Astrocyte (in vitro differentiated cells and primary cell): ENCODE measurements around the gene DNAH14. TPM values are rescaled to one million over a fixed set of nuclear protein-coding genes. Genes with fewer than 3 reads are reported as not detected.
A peak's percentile ranks its signal among the peaks of the same experiment; 100 is the strongest.

Experiments used
- DNase-seq: peaks from one replicate; pipeline ENCODE4 v3.0.0-alpha.2; 2010; ENCODE audit warnings: low read depth
- FAIRE-seq: peaks from 2 replicates; lab custom pipeline; 2011; peaks lifted over from hg19 to GRCh38; lab: Jason Lieb, UNC
- H2AFZ ChIP-seq: 2 replicates; pipeline ENCODE4 v1.6.0; 2012; ENCODE audit warnings: low read depth, low read length, inconsistent platforms
- H3K27ac ChIP-seq: 2 replicates; pipeline ENCODE4 v1.5.1; 2011; ENCODE audit warnings: low read depth, low read length, inconsistent platforms
- H3K27me3 ChIP-seq: 2 replicates; pipeline ENCODE4 v1.6.0; 2011; ENCODE audit warnings: low read length, inconsistent platforms; ENCODE audit not compliant: insufficient read depth
- H3K36me3 ChIP-seq: 2 replicates; pipeline ENCODE4 v1.5.1; 2011; ENCODE audit warnings: low read length, inconsistent platforms; ENCODE audit not compliant: insufficient read depth
- H3K4me1 ChIP-seq: 2 replicates; pipeline ENCODE4 v1.5.1; 2011; ENCODE audit warnings: low read length, inconsistent platforms; ENCODE audit not compliant: insufficient read depth
- H3K4me2 ChIP-seq: 2 replicates; pipeline ENCODE4 v1.6.0; 2012; ENCODE audit warnings: low read length, inconsistent platforms
- H3K4me3 ChIP-seq: 2 replicates; pipeline ENCODE4 v1.5.1; 2011; ENCODE audit warnings: low read depth, mild to moderate bottlenecking, low read length, inconsistent platforms; ENCODE audit not compliant: insufficient read depth
- H3K79me2 ChIP-seq: 2 replicates; pipeline ENCODE4 v1.6.0; 2012; ENCODE audit warnings: mild to moderate bottlenecking, low read length, inconsistent platforms; ENCODE audit not compliant: insufficient read depth
- H3K9ac ChIP-seq: 2 replicates; pipeline ENCODE4 v1.6.0; 2012; ENCODE audit warnings: mild to moderate bottlenecking, low read length, inconsistent platforms
- H3K9me3 ChIP-seq: 2 replicates; pipeline ENCODE4 v1.5.1; 2012; ENCODE audit warnings: low read depth, mild to moderate bottlenecking, low read length, inconsistent platforms; ENCODE audit not compliant: insufficient read depth
- H4K20me1 ChIP-seq: 2 replicates; pipeline ENCODE4 v1.6.0; 2012; ENCODE audit warnings: low read length, inconsistent platforms; ENCODE audit not compliant: insufficient read depth
- H3K27ac Mint-ChIP-seq: one replicate; pipeline ENCODE4 v1.8.0; 2021; ENCODE audit warnings: mild to moderate bottlenecking, mixed read lengths; ENCODE audit not compliant: unreplicated experiment
- H3K27me3 Mint-ChIP-seq: one replicate; pipeline ENCODE4 v1.8.0; 2021; ENCODE audit warnings: low read depth, mixed read lengths; ENCODE audit not compliant: unreplicated experiment
- H3K36me3 Mint-ChIP-seq: one replicate; pipeline ENCODE4 v1.8.0; 2021; ENCODE audit warnings: low read depth, mixed read lengths; ENCODE audit not compliant: unreplicated experiment
- H3K4me1 Mint-ChIP-seq: one replicate; pipeline ENCODE4 v1.8.0; 2021; ENCODE audit warnings: low read depth, mixed read lengths; ENCODE audit not compliant: unreplicated experiment
- H3K4me3 Mint-ChIP-seq: one replicate; pipeline ENCODE4 v1.8.0; 2021; ENCODE audit warnings: mild to moderate bottlenecking, moderate library complexity, mixed read lengths; ENCODE audit not compliant: unreplicated experiment
- H3K9me3 Mint-ChIP-seq: one replicate; pipeline ENCODE4 v1.8.0; 2021; ENCODE audit warnings: mild to moderate bottlenecking, mixed read lengths; ENCODE audit not compliant: unreplicated experiment
- CTCF ChIP-seq: IDR thresholded peaks from 2 replicates; pipeline ENCODE4 v1.5.1; 2011; ENCODE audit warnings: low read depth, mild to moderate bottlenecking, inconsistent platforms, low read length, moderate library complexity; ENCODE audit not compliant: insufficient read depth
- EZH2 ChIP-seq: IDR thresholded peaks from 2 replicates; pipeline ENCODE4 v1.6.1; 2012; ENCODE audit warnings: mild to moderate bottlenecking, low read length, inconsistent platforms; ENCODE audit not compliant: insufficient read depth
- total RNA-seq: library from RNA; stranded (reverse); gene quantifications from 2 replicates; pipeline ENCODE4 v1.2.1, GENCODE V29; 2021

DNAH14 gene
- total RNA-seq, 1 donor from 2014 or later = 21.2 TPM

- H3K36me3 ChIP-seq = no peaks in the 10 kb centered on the region
- peaks cover 3% of the 10 kb centered on the region for H3K4me1 Mint-ChIP-seq
- H3K9ac ChIP-seq = no peak overlapping the region
- FAIRE-seq (no peak), DNase-seq (no peak)
- no peak overlapping the region for H2AFZ ChIP-seq
- H3K79me2 ChIP-seq = no peaks in the 10 kb centered on the region
- H3K27ac ChIP-seq = no peak overlapping the region
- H4K20me1 ChIP-seq = no peaks in the 10 kb centered on the region
- no peak overlapping the region for H3K4me2 ChIP-seq
- H3K36me3 Mint-ChIP-seq = no peaks in the 10 kb centered on the region
- TF ChIP-seq EZH2 (no peak), CTCF (peak; percentile 33)
- H3K27me3 ChIP-seq = peaks cover 12% of the 10 kb centered on the region
- H3K27me3 Mint-ChIP-seq = peaks cover 8% of the 10 kb centered on the region
- no peak overlapping the region for H3K27ac Mint-ChIP-seq
- H3K9me3 Mint-ChIP-seq = peaks cover 1% of the 10 kb centered on the region
- no peak overlapping the region for H3K4me3 Mint-ChIP-seq
- H3K9me3 ChIP-seq = no peaks in the 10 kb centered on the region
- H3K4me1 ChIP-seq = peaks cover under 1% of the 10 kb centered on the region
- H3K4me3 ChIP-seq = no peak overlapping the region
Measured at GRCh38 chr1:225437710-225438437, 508.4 kb downstream of the DNAH14 start.

- Histone ChIP-seq H3K27me3 (peaks cover 6% of the 10 kb centered on the region), H3K4me3 (no peak overlapping the region), H3K27ac (no peak overlapping the region), H3K79me2 (no peaks in the 10 kb centered on the region), H2AFZ (no peak overlapping the region), H4K20me1 (no peaks in the 10 kb centered on the region), H3K9me3 (no peaks in the 10 kb centered on the region), H3K4me1 (peaks cover 13% of the 10 kb centered on the region), H3K9ac (no peak overlapping the region), H3K36me3 (no peaks in the 10 kb centered on the region), H3K4me2 (no peak overlapping the region)
- TF ChIP-seq EZH2 (no peak), CTCF (no peak)
- Mint-ChIP-seq H3K4me3 (no peak overlapping the region), H3K4me1 (peaks cover 2% of the 10 kb centered on the region), H3K36me3 (no peaks in the 10 kb centered on the region), H3K9me3 (peaks cover 4% of the 10 kb centered on the region), H3K27me3 (peaks cover 7% of the 10 kb centered on the region), H3K27ac (no peak overlapping the region)
- FAIRE-seq (no peak), DNase-seq (no peak)
Measured at GRCh38 chr1:225440380-225441221, 511.1 kb downstream of the DNAH14 start.
